Activated naive CD8-positive, alpha-beta T cell treated with anti-CD3 and anti-CD28 coated beads, Interleukin-2, amount 50 U/mL, for 16 hours (primary cell): ENCODE data around the gene CTRB1.

ENCODE experiments used
- DNase-seq: peaks from one replicate; pipeline ENCODE4 v3.0.0-alpha.2; 2020; ENCODE audit warnings: low read depth, low spot score

The CTRB1 gene

DNA sequence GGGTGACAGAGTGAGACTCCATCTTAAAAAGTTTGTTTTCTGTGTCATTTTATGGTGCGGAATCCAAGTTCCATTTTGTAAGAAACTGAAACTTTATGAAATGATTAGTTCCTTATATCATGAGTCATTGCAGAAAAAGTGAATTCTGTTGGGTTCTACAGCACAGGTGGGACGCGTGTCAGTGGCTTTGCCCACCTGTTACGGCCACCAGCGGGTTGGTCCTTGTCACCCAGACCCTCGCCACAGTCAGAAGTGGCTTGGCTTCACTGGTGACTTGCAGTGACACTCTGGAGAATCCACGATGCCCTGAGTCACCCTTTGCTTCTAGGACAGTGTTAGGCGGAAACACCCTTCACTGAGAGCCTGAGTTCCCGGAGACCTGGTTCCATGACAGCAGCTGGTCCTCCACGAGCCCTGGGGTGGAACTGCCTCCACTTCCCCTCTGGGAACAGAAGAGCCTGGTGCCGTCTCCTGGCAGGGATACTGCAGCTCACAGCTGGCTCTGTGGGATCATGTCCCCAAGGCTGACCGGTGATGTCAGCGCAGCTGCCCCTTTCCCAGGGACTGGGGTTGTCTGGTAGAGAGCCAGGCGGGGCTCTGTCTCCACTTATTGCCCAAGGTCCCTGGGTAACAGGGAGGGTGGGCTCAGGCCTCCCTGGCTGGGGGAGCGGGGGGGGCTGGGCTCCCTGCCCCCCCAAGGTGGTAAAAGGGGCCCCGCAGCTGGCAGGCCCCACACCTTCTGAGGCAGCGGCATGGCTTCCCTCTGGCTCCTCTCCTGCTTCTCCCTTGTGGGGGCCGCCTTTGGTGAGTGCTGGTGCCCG is at the start of gene CTRB1:
CTRB1 (plus strand) TSS at position 733 of the 821 bp plus-strand sequence; CDS start at position 753, 20 bp downstream.
- no peak for DNase-seq

DNA sequence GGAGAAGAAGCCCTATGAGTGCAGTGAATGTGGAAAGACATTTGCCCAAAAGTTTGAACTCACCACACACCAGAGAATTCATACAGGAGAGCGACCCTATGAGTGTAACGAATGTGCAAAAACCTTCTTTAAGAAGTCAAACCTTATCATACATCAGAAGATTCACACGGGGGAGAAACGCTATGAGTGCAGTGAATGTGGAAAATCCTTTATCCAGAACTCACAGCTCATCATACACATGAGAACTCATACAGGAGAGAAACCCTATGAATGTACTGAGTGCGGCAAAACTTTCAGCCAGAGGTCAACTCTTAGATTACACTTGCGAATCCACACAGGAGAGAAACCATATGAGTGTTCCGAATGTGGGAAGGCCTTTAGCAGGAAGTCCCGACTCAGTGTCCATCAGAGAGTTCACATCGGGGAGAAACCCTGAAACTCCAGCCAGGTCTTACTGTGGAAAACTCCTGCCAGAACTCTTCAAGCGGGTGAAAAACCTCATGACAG is 48.8 kb upstream of the CTRB1 start:
- no peak for DNase-seq

DNA sequence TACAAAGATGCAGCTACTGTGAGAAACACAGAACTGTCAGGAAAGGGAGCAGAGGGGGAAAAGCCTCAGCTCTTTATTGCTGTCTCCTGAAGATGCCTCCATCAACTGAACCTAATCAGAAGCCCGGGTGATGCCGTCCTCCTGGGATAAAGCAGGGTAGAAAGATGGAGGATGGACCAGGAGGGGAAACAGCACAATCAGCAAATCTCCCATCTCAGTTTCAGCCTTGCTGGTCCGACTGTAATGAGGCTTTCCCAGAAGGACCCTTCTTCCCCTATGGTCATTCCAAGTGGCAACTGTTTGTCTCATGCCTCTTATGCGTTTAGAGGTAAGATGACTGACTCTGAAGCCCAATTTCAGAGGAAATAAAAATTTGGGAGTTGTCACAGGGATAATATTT is 46.2 kb upstream of the CTRB1 start:
- DNase-seq: no peak

DNA sequence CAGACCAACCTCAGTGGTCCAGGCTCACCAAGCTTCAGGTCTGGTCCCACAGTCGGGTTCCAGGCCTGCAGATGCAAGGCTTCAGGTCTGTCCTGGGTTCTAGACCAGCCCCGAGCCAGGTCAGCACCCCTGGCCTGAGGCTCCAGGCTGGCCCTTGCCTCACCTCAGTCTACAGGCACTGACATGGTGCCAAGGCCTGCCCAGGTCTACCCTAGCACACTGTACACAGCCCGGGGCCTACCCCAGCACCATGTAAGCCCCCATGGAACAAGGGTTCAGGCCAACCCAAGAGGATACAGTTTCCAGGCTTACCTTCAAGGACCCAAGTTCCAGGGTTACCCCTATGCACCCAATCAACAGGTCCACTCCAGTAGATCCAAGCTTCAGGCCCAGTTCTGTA is 43.7 kb upstream of the CTRB1 start:
- no peak for DNase-seq

DNA sequence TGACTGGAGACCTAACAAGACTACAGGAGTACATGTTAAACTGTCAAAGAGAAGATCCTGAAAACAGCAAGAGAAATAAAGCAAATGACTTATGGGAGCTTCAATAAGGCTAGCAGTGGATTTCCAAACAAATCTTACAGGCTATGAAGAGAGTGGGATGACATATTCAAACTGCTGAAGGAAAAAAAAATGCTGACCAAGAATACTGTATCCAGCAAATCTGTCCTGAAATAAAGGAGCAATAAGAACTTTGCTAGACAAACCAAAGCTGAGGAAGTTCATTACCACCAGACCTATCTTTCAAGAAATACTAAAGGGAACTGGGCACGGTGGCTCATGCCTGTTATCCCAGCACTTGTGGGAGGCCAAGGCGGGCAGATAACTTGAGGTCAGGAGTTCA is 41.9 kb upstream of the CTRB1 start:
- DNase-seq: no peak

DNA sequence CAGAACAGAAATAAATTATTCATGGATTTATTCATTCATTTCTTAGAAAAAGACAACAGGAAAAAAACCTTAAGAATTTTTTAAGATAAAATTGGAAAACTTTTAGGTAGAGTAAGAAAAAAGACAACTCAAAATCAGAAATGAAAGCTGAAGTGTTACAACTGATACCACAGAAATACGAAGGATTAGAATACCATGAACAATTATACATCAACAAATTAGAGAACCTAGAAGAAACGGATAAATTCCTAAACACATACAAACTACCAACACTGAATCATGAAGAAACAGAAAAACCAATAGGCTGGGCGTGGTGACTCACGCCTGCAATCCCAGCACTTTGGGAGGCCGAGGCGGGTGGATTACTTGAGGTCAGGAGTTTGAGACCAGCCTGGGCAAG is 39.6 kb upstream of the CTRB1 start:
- DNase-seq: no peak

DNA sequence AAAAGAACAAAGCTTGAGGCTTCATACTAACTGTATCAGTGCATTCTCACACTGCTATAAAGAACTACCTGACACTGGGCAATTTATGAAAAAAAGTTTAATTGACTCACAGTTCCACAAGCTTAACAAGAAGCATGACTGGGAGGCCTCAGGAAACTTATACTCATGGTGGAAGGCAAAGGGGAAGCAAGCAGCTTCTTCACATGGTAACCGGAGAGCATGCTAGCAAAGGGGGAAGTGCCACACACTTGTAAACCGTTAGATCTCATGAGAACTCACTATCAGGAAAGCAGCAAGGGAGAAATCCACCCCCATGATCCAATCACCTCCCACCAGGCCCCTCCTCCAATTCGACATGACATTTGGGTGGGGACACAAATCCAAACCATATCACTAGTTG is 37.2 kb upstream of the CTRB1 start:
- no peak for DNase-seq

DNA sequence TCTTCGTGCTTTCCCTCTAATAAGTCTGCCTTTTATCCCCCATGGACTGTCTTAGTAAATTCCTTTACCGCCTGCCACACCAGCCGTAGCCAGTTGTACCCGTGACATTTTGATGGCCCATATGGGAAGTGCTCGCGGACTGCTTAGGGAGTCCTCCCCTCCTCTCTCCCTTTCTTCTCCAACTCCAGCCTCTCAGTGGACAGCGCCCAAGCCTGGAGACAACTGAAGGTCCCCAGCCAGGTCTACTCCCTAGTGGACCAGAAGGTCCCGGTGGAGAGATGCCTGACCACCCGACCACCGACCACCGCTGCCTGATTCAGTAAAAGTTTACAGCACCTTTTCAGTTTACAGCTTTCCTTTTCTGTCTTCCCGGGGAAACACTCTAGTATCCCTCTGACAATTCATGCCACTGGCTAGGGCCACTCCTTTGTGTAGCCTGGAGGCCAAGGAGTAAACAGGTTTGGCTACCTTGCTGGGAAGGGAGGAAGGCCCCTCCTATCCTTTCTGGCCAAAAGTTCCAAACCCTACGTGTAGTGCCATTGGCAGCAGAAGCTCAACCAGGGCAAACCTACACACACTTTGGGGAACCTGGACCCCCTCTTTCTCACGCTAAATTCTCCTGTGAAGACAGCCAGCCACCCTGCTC is 29.8 kb upstream of the CTRB1 start:
- no peak for DNase-seq

DNA sequence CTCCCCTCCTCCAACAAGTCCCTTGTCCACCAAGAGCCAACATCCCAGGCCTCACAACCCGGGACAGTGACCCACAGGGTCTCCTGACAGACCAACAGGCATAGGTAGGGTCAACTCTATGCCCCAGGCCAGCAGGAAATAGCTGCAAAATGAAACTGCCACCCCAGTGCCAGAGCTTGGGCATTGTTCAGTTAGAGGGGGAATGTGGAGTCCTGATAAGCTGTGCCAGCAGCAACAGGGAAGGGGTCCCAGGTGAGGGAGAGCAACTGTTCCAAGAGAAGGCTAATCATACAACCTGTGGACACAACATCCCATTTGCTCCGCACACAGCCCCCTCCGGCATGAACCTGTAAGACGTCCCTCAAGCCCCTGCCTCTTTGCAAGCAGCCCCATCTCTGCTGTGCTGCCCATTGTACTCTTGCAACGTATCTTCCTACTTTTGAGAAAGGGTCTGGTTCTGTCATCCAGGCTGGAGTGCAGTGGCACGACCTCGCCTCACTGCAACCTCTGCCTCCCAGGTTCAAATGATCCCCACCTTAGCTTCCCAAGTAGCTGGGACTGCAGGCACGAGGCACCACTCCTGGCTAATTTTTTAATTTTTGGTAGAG is 29.0 kb upstream of the CTRB1 start:
- no peak for DNase-seq

DNA sequence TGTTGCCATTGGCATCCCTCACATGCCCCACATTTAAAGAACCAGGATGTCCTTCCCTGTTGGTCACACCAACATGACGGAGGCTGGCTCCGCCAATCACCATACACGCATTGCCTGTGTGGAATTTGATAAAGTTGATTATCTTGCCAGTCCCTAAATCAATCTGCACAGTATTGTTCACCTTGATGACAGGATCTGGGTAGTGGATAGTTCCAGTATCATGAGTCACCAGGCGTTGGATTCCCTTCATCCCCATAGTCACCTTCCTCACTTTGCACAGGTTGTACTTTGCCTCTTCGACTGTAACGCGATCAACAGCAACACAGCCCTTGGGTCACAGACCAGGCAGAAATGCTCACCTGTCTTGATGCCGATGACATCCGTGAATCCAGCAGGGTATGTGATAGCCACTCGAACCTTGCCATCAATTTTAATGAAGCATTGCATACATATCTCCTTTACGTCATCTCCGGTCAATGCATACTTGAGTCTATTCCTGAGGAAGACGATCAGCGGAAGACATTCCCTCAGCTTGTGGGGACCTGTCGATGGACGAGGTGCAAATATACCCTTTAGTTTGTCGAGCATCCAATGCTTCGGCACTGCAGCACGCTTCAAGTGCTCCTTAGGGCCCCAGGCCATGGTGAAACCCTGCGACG is 26.1 kb upstream of the CTRB1 start:
- no peak for DNase-seq

DNA sequence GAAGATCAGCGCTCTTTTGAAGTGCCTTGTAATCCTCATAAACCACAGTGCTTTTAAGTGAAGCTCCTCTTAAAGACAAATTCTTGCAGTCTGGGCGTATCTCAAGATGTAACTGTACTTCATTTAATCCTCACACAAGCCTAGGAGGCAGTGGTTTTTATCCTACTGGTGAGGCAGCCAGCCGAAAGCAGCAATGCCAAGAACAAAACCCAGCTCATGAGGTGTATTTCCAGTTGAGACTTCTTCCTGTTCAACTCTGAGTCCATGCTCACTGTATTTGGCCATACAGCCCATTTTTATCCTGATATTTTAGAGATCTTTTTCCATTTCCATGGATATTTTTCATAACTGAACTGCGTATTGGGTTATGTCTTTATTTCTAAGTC is 25.5 kb upstream of the CTRB1 start:
- DNase-seq: no peak

DNA sequence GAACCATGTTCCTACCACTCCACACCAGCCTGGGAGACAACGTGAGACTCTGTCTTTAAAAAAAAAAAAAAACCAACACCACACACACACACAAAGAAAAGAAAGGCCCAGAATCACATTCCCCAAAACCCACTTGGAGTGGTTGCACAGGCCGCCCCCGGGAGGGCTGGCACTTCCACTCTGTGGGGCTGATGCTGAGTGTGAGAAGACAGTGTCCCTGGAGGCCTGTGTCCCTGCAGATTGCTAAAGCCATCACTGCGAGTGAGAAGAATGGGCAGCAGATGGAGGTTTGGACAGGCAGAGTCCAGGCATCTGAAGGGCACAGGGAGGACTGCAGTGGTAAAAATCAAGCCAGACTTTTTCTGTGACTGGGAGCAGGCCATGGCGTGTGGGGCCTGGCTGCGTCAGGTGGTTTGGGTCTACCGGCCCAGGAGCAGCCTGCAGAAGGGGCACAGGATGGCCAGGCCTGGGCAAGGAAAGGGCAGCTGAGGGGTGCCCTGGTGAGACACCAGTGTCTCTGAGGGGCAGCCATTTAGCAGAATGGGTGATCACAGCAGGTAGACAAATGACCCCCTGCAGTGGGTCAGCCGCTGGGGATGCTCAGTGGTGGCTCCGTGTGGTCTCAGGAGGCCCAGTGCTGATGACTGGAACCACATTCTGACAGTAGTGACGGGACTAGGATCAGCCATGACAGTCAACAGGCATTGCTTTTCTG is 24.9 kb upstream of the CTRB1 start:
- DNase-seq: no peak

DNA sequence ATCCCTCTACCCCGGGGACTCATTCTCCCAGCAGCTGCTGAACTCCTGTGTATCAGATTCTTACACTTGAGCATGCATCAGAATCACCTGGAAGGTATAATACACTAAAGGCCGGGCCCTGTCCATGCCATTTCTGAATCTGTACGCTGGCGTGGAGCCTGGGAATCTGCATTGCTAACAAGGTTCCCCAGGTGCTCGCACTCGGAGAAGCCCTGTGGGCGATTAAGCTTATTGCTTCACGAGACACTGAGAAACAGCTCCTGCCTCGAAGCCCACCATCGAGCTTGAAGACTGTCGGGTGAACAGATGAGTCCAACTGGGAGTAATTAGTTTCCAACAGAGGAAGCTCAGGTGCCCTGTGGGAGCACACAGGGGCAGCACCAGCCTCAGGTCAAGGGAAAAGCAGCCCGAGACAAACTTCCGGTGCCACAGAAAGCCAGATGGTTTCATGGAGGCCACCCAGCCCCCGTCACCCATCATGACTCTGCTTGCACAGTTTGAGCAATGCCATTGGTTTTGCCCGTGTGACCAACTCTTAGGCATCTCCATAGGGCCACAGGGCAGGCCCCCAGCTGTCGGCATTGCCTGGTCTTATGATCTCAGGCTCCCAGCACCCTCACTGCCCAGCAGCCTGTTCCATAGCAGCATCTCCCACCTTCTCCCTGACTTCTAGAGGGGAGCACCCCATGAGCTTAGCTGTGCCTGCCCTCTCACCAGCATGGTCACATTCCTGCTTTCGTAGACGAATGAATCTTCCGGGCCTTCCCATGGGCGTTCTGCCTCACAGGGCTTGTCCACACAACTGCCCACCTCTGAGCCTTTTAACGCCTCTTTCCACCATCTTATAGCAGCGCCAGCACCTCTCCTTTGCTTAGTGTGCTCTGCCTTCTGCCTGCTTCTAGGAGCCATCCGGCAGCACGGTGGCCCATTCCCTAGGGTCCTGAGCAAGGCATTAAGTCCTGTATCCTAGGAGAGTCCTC is 22.7 kb upstream of the CTRB1 start:
- no peak for DNase-seq

DNA sequence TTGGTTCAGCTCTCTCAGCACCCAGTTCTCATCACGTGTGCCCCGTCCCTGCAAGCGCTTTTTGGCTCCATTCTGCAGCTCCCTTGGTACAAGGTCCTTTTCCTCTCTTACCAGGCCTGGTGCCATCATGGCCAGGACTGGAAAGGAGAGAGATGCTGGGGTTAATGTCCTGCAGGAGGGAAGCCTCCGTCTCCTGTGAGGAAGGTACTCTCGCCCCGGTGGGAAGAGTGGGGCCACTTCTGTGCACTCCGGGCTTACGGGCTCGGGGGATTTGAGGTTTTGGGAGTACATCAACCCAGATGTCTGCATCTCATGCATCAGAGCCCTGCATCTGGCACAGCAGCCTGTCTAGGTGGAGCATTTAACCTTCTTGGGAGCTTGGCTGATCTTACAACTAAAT is 22.0 kb upstream of the CTRB1 start:
- DNase-seq: no peak

DNA sequence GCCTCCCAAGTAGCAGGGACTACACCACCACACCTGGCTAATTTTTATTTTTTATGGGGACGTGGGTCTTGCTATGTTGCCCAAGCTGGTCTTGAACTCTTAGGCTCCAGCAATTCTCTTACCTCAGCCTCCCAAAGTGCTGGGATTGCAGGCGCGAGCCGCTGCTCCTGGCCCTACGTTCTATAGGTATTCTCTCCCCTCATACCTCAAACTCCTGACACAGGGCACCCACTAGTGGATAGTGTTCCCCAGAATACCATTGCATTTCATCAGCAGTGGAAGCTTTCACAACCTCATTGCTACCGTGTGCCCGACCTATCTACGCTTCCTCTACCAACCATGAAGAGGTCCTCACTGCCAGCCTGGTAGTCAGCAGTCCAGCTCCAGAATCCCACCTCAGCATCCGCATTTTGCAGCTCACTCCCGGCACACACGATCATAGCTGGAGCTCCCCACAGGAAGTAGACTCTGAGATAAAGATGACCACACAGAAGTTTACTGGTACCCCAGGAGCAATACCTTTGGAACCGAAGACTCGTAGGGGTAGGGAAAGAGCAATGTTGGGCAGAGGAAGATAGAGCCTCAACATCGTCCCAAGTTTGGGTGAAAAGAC is 21.2 kb upstream of the CTRB1 start:
- no peak for DNase-seq

DNA sequence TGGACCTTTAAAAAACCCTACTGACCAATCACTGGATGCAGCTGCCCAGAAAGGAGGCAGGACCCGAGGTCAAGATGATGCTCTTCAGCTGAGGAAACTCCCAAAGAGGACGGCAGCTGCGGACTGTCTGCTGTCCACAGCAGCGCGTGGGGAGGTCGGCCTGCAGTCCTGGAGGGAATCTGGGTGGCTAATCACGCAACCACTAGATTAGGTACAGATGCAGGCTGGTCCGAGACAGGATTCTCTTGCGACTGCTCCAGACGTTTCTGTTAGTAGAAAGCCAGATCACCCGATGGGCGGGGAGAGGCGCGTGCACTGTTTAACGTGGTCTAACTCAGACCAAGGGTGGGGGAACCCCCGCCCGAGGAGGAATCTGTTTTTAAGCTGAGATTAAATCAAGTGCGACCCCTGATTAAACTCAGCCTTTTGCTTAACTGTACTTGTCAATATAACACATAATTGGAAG is 20.6 kb upstream of the CTRB1 start:
- no peak for DNase-seq

DNA sequence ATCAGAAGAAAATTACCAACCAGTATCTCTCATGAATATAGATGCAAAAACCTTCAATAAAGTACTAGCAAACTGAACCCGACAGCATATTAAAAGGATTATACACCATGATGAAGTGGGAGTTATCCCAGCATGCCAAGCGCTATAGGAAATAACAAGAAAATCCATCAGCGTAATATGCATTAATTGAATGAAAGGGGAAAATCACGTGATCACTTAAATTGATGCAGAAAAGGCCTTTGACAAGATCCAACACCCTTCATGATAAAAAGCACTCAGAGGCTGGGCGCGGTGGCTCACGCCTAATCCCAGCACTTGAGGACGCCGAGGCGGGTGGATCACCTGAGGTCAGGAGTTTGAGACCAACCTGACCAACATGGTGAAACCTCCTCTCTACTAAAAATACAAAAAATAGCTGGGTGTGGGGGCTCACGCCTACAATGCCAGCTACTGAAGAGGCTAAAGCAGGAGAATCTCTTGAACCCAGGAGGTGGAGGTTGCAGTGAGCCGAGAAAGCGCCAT is 16.7 kb upstream of the CTRB1 start:
- no peak for DNase-seq

DNA sequence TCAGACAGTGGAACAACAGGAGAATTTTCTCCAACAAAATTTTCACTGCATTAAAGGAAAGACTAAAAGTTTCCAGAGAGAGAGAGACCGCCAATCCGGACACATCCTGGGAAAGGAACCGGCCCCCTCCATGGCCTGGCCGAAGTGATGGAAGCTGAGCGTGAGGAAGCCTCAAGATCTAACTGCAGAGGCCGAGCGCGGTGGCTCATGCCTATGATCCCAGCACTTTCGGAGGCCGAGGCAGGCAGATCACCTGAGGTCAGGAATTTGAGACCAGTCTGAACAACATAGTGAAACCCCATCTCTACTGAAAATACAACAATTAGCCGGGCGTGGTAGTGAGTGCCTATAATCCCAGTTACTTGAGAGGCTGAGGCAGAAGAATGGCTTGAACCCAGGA is 15.7 kb upstream of the CTRB1 start:
- DNase-seq: no peak

DNA sequence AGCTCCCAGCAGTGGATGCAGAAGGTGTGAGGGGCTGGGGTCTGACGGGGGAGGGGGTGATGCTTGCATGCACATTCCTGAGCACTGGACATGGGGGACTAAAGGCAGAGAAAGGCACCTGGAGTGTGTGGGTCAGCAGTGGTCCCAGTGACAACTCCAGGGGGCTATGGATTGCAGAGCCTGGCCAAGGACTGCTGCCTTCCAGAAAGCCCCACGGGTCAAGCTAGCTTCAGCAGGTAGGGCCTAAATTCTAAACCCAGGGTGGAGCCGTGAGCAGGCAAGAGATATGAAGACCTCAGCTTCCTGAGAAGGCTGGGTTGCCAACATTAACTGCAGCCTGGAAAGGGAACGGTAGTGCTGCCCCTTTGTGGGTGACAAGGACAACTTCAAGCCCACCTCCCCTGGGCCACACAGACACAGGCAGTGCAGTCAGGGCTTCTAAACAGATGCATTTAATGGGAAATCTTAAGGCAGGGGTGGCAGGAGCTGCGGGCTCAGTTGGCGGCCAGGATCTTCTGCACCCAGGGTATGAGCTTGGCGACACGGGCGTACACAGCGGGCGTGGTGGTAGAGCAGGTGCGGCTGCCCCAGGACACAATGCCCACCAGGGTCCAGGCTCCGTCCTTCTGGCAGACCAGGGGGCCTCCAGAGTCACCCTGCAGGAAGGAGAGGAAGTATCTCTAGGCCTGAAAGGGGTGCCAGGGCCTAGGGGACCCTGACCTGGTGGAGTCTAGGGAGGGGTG is 14.9 kb upstream of the CTRB1 start:
- DNase-seq: no peak
